Ishikawa (cell line): ENCODE measurements around the gene BABAM2.

Experiments used
- CEBPB ChIP-seq: IDR thresholded peaks from 2 replicates; pipeline ENCODE4 v1.6.1; 2012
- CREB1 ChIP-seq: IDR thresholded peaks from 2 replicates; pipeline ENCODE4 v1.6.1; 2012; ENCODE audit warnings: low read depth
- EGR1 ChIP-seq: IDR thresholded peaks from 2 replicates; pipeline ENCODE4 v1.6.1; 2012
- EP300 ChIP-seq: IDR thresholded peaks from 2 replicates; pipeline ENCODE4 v1.6.1; 2012; ENCODE audit warnings: borderline replicate concordance
- FOXM1 ChIP-seq: IDR thresholded peaks from 2 replicates; pipeline ENCODE4 v1.6.1; 2012; ENCODE audit warnings: low read depth, borderline replicate concordance
- NFIC ChIP-seq: IDR thresholded peaks from 2 replicates; pipeline ENCODE4 v1.6.1; 2012
- RAD21 ChIP-seq: IDR thresholded peaks from 2 replicates; pipeline ENCODE4 v1.6.1; 2012; ENCODE audit warnings: low read depth
- TAF1 ChIP-seq: IDR thresholded peaks from 2 replicates; pipeline ENCODE4 v1.6.1; 2012; ENCODE audit warnings: low read depth, mild to moderate bottlenecking
- TCF12 ChIP-seq: IDR thresholded peaks from 2 replicates; pipeline ENCODE4 v1.6.1; 2012; ENCODE audit warnings: low read depth
- TEAD4 ChIP-seq: IDR thresholded peaks from 2 replicates; pipeline ENCODE4 v1.6.1; 2012
- YY1 ChIP-seq: IDR thresholded peaks from 2 replicates; pipeline ENCODE4 v1.6.1; 2012; ENCODE audit warnings: low read depth
- ZBTB7A ChIP-seq: IDR thresholded peaks from 2 replicates; pipeline ENCODE4 v1.6.1; 2012; ENCODE audit warnings: low read depth
- TF ChIP-seq, protein P1 (sequence below): IDR thresholded peaks from 2 replicates; pipeline ENCODE4 v1.6.1; 2012; ENCODE audit warnings: low read depth, mild to moderate bottlenecking
- TF ChIP-seq, protein P2 (sequence below): IDR thresholded peaks from 2 replicates; pipeline ENCODE4 v1.6.1; 2012
- TF ChIP-seq, protein P3 (sequence below): IDR thresholded peaks from 2 replicates; pipeline ENCODE4 v1.6.1; 2012

BABAM2 gene

DNA sequence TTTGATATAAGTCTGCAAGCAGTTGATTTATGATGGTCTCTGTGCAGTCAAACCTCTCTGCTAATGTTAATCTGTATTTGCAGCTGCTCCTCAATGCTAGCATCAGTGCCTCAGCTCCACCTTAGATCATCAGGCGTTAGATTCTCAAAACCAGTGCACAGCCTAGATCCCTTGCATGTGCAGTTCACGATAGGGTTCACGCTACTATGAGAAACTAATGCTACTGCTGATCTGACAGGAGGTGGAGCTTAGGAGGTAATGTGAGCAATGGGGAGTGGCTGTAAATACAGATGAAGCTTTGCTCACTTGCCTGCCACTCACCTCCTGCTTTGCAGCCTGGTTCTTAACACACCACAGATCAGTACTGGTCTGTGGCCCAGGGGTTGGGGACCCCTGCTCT is 18.7 kb upstream of the BABAM2 start:
- no peak for TF ChIP-seq YY1
- TF ChIP-seq FOXM1: no peak
- no peak for TF ChIP-seq TAF1

DNA sequence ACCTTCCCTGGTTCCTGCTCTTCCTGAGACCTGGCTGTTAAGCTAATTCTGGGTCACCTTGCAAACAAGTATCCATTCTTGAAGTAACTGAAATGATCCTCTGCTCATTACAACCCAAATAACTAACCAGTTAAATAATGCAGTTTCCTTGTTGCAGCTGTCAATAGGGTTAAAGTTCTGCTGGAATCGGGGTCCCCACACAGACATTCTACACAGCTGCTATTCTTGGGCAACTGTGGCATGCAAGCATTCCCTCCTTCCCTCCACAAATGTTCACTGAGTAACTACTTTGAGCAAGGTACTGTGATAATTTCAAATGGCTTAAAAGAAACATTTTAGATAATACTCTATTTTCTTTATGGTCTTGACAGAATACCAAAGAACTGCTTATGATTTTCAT is 17.4 kb upstream of the BABAM2 start:
- TF ChIP-seq, protein P1, sequence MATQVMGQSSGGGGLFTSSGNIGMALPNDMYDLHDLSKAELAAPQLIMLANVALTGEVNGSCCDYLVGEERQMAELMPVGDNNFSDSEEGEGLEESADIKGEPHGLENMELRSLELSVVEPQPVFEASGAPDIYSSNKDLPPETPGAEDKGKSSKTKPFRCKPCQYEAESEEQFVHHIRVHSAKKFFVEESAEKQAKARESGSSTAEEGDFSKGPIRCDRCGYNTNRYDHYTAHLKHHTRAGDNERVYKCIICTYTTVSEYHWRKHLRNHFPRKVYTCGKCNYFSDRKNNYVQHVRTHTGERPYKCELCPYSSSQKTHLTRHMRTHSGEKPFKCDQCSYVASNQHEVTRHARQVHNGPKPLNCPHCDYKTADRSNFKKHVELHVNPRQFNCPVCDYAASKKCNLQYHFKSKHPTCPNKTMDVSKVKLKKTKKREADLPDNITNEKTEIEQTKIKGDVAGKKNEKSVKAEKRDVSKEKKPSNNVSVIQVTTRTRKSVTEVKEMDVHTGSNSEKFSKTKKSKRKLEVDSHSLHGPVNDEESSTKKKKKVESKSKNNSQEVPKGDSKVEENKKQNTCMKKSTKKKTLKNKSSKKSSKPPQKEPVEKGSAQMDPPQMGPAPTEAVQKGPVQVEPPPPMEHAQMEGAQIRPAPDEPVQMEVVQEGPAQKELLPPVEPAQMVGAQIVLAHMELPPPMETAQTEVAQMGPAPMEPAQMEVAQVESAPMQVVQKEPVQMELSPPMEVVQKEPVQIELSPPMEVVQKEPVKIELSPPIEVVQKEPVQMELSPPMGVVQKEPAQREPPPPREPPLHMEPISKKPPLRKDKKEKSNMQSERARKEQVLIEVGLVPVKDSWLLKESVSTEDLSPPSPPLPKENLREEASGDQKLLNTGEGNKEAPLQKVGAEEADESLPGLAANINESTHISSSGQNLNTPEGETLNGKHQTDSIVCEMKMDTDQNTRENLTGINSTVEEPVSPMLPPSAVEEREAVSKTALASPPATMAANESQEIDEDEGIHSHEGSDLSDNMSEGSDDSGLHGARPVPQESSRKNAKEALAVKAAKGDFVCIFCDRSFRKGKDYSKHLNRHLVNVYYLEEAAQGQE: no peak

DNA sequence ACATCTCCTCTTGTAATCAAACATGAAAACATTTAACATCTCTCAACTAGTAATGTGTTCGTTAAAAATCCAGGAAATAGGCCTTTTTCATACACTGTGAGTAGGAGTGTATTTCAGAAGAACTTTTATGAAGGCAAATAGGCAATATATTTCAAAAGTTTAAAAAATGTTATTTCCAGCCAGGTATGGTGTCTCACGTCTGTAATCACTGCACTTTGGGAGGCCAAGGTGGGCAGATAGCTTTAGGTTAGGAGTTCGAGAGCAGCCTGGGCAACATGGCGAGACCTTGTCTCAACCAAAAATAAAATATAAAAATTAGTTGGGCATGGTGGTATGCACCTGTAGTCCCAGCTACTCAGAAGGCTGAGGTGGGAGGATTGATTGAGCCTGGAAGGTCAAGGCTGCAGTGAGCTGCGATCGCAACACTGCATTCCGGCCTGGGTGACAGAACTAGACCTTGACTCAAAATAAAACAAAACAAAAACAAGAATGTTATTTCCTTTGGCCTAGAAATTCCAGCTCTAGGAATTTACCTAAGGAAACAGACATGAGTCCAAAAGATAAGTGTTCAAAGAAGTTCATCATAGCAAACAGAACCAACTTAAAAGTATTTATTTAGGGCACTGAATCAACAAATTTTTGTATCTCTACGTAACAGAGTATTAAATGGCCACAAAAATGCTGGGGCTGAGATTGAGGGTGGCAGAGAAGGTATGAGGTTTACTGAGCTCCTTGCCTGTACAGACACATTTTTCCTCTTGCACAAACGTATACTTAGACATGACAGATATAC is 15.2 kb upstream of the BABAM2 start:
- TF ChIP-seq NFIC (no peak), CREB1 (no peak), EP300 (no peak), TEAD4 (no peak)

DNA sequence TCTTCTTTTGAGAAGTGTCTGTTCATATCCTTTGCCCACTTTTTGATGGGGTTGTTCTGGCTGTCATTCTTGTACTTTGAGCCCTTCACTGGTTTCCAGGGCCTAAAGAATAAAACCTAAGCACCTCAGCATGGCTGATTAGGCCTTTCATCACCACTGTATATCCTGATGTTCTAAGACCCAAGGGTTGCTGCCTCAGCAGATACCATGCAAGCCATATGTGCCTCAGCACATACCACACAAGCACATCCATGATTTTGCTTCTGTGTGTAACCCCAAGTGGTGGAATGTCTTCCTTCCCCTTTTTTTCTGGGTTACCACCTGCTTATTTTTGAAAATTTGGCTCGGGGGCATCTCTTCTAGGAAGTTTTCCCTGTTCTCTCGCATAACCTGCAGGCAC is 11.7 kb upstream of the BABAM2 start:
- TF ChIP-seq FOXM1 (no peak), YY1 (no peak), NFIC (no peak), TAF1 (no peak), EP300 (no peak), TEAD4 (no peak), TCF12 (no peak), EGR1 (no peak), CEBPB (no peak), ZBTB7A (no peak), CREB1 (no peak), RAD21 (no peak)
- TF ChIP-seq, protein P2, sequence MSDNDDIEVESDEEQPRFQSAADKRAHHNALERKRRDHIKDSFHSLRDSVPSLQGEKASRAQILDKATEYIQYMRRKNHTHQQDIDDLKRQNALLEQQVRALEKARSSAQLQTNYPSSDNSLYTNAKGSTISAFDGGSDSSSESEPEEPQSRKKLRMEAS: no peak
- TF ChIP-seq, protein P1: no peak
- TF ChIP-seq, protein P3, sequence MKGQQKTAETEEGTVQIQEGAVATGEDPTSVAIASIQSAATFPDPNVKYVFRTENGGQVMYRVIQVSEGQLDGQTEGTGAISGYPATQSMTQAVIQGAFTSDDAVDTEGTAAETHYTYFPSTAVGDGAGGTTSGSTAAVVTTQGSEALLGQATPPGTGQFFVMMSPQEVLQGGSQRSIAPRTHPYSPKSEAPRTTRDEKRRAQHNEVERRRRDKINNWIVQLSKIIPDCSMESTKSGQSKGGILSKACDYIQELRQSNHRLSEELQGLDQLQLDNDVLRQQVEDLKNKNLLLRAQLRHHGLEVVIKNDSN: no peak

DNA sequence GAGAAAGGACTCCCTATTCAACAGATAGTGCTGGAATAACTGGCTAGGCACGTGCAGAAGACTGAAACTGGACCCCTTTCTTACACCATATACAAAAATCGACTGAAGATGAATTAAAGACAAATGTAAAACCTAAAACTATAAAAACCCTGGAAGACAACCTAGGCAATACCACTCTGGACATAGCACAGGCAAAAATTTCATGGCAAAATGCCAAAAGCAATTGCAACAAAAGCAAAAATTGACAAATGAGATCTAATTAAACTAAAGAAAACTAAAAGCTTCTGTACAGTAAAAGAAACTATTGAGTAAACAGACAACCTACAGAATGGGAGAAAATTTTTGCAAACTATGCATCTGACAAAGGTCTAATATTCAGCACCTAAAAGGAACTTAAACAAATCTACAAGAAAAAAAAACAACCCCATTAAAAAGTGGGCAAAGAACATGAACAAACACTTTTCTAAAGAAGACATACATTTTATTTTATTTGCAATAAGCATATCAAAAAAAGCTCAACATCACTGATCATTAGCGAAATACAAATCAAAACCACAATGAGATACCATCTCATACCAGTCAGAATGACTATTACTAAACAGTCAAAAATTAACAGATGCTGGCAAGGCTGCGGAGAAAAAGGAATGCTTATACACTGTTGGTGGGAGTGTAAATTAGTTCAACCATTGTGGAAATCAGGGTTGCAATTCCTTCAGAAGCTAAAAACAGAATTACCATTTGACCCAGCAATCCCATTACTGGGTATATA is 8.5 kb upstream of the BABAM2 start:
- 0 out of 2 replicates have a peak, but pooled peaks have one; percentile 18 for TF ChIP-seq NFIC

DNA sequence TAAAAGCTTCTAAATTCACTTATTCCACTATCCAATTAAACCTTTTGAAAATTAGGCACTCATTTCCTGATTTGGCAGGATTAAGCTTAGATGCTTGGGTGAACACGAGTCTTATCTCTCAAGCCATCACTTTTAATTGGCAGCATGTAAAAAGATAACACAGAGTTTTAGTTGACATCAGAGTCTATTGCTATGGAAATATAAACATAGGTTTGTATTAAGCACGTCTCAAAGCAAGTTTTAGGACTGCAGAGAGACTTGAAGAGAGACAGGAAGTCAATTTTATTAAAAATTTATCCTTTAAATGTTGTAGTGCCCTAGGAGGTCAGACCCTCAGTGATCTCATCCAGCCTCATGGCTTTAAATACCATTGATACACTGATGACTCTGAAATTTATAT is 5.9 kb upstream of the BABAM2 start:
- TF ChIP-seq TEAD4 (no peak), RAD21 (no peak), ZBTB7A (no peak), TAF1 (no peak)
- TF ChIP-seq, protein P2: no peak
- TF ChIP-seq, protein P1: no peak
